HG03108 (cell line): ENCODE results near the gene PTPRN2.

Source experiments
- ATAC-seq: cut with Tn5 transposase; IDR thresholded peaks from one replicate; pipeline ENCODE4 v1.9.1; 2021; ENCODE audit warnings: moderate library complexity; ENCODE audit not compliant: unreplicated experiment

PTPRN2 gene

DNA sequence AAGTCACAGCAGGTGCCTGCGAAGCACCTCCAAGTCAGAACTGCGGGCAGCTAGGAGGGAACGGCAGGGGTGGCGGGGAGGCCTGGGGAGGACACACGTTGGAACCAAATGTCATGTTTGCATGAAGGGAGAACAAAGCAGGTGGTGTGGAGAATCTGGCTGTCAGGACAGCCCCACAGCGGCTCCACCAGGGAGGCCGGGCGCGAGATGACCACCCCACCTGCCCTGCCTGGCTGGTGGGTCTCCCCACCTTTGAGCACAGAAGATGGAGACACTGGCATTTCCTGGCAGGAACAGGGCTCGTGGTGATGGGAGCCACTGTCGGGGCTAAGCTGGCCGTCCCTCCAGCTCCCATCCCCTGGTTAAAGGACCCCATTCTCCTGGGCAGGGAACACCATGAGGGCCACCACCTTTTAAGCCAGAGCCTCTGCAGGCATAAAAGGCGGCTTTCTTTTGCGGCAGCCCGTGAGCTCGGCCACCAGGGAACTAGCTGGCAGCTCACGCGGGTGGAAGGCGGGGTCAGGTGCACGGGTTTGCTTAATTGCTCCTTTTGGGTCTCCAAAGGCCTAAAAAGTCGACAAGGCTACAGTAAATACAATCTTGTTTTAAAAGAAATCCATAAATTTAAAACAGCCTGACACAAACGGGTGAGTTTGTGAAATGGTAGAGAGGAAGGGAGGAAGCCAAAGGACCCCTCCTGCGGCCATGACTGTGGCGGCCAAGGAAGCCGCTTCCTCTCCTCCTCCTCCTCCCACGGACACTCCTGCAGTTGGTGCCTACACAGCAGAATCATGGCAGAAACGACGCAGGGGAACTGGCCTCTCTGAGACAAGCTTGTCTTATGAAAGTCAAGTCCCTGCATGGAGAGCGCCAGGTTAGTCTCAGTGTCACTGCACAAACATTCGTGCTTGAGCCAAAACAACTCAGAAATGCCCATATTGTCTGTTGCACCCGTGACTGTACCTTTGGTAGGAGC, 1037.0 kb downstream of the PTPRN2 start:
- ATAC-seq = no peak

DNA sequence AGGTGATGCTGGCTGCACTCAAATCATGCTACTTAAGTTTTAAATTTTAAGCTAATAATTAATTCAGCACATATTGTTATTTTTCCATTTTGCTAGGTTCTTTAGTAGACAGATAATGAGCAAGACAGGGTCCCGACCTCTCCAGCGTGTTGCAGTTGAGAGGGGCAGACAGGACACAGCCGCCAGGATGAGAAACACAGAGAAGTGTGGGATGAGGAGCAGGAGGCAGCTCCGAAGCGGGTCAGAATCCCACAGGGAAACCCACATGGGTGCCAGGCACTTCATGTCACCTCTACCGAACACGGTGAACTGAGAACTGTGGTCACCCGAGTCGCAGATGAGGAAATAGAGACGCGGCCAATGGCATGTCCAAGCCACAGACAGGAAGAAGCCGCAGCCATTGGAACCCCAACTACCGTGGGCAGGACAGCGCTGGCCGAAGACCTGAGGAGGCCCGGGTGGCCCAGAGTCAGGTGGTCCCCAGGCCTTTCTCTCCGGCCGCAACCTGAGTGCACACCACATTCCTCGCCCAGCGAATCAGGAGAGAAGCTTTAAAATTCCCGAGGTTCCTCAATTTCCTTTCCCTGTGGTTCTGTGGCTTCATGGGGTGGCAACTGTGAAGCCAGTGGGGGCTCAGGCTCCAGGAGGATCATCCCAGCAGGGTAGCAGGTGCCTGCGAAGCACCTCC, 1037.9 kb downstream of the PTPRN2 start:
- no peak for ATAC-seq

DNA sequence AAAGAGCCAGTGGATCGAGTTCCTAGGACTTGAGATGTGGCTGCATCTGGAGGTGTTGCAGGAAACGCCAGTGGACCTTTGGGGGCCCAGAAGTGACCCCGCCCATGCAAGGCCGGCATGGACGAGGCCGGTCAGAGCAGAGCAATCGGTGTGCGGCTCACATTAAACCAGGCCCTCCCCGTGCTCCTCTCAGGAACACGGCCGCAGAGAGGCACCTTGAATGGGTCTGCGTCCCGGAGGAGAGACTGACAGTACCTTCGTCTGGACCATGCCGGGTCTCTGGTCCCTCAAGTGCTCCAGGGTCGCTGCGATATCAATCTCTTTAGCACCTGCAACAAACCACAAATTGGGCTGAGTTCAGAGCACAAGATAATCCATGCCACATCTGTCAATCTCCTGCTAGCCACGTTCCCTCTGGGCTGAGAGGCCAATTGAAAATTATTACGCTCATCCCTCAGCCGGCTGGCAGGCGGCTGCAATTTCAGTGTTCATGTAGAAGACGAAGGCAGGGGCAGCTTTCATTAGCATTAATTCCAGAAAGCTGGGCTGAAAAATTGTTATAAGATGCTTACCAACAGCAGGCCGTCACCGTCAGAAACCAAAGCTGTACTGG, 1038.8 kb downstream of the PTPRN2 start:
- no peak for ATAC-seq

DNA sequence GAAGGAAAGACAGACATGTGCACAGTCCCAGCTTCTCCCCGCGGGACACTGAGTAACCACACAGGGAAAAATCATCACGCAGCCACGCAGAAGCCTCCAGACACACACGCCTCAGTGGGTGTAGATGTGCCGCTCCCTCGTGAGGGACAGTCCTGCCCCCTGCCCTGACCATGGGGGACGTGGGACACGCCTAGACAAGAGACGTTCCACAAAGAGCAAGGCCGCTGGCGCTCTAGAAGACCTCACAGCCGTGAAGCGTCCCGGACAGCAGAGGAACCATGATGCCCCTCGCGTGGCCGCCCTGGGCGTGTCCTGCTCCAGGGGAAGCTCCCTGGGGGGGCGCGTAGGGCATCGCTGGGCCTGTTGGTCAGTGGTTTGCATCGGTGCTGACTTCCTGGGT, 1040.0 kb downstream of the PTPRN2 start:
- no peak for ATAC-seq

DNA sequence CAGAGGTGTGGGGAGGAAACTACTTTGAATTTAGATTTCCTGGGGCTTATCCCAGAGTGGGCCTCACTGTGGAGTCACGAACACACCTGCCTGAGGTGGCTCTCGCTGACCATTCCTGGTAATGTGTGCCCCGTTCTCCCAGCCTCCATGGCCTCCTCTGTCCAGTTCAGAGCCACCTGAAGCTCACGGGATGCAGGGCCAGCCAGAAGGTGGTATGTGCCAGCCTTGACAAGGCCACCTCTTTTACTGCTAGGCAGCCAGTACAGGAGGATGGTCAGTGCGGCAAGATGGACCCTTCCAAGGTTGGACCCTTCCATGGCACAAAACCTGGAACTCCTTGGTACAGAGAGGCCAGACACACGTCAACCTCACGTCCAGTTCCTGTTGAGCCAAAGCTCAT, 1040.5 kb downstream of the PTPRN2 start:
- ATAC-seq = no peak

DNA sequence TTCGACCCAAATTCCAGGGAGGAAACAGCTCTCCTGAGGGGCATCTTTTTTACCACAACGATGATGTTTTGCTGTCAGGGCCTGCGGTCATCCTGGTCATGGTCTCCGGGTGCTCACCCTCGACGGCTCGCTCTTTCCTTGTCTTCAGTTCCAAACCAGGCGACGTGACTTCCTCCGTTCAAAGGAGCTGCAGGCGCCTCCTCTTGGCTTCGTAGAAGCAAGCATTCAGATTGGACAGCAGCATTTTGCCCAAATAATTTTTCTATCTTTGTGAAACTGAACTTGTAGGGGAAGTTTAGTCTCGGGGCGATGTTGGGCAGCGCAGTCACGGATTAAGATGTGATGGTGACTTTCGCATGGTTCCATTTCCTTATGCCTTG, 1042.0 kb downstream of the PTPRN2 start:
- no peak for ATAC-seq

DNA sequence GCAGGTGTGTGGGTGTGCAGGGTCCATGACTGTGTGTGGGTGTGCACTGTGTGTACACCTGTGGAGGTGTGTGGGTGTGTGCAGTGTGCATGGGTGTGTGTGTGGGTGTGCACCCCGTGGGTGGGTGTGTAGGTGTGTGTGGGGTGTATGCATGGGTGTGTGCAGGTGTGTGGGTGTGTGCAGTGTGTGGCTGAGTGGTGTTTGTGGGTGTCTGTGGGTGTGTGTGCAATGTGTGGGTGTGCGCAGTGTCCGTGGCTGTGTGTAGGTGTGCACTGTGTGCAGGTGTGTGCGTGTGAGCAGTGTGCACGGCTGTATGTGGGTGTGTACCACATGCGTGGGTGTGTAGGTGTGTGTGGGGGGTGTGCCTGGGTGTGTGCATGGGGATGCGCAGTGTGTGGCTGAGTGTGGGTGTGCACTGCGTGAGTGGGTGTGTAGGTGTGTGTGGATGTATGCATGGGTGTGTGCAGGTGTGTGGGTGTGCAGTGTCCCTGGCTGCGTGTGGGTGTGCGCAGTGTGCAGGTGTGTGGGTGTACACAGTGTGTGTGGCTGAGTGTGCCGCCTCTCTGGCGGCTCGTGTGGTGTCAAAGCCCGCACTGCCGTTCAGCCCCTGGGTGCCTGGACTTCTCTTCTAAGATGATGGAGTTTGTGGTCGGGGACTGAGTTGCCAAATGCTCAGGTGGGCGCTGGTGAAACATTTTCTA, 1042.5 kb downstream of the PTPRN2 start:
- no peak for ATAC-seq

DNA sequence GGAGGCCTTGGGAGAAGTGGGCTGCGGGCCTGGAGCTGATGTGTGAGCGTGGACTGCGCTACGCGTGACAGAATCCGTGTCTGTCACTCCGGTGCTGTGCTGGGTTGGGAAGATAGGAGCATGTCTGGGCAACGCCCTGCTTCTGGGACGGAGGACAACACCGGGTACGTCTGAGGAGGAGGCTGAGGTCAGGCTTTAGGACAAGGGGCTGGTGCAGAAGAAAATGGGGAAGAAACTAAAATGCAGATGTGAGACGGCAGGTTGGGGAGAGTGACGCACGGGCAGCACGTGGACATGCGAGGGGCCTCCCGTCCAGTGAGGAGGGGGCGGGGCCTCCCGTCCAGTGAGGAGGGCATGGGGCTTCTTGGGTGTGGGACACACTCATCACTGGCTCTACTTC, 1043.4 kb downstream of the PTPRN2 start:
- no peak for ATAC-seq

DNA sequence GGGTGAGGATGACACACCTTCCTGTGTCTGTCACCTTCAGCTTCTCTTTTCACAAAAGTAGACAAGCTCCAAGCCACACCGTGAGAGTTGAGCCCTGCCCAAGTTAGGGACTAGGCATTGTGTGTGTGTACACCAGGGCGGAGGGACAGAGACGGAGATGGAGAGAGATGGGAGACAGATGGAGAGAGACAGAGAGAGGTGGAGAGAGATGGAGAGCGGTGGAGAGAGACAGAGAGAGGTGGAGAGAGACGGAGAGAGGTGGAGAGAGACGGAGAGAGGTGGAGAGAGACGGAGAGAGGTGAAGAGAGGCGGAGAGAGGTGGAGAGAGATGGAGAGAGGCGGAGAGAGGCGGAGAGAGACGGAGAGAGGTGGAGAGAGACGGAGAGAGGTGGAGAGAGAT, 1043.8 kb downstream of the PTPRN2 start:
- no peak for ATAC-seq

DNA sequence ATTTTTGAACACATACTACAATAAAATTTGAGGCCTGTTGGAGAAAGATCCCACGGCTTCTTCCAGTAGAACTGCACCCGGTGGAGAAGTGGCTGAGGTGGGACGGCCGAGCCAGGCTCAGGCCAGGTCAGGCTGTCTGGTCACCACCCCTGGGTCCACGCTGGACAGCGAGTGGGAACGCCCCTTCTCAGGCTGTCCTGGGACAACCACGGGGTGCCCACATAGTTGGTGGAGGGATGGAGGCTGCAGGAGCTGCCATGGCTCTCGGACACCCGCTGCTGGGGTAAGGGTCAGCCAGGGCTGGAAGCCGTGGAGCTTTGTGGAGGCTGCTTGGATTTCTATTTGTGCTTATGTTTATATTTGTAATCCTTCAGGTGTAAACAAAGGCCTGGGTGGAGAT, 1044.3 kb downstream of the PTPRN2 start:
- ATAC-seq = no peak

DNA sequence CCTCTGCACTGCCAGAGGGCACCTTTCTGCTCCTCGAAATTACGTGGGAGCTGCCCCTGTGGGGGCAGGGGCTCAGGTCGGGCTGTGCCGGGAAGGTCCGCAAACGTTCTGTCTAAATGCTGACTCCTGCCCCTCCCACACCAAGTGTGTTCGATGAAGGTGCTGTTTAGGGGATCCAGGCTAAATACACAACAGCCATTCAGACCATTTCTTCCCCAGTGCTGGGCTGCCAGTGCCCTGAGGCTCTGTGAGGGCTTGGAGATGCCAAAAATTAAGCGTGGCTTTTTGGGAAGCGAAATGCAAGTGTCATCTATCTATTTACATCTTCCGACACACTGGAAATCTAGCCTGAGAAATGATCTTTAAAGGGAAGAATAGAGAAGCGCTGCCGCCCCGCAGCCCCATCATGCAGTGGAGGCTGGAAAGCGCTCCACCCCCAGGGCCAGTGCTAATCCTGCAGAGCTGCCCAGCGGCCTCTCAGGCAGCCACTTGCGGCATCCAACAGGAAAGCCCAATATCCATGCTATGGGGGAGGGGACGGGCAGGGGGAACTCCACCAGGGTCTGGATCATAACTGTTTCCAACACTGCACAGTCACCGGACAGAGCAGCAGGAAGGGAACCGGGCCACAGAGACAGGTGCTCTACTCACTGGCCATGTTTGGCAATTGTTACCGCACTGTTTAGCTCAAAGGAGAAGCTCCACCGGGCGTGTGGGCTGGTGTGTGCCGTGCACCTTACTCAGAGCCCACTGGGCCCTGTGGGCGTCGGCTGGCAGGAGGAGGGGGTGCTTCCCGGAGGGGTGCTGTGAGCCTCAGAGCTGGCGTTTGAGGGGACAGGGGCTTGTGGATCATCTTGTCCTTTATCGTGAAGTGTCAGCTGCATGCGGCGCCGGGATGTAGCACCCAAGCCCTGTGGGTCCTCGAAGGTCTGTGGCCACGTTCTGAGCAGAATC, 1045.3 kb downstream of the PTPRN2 start:
- no peak for ATAC-seq

DNA sequence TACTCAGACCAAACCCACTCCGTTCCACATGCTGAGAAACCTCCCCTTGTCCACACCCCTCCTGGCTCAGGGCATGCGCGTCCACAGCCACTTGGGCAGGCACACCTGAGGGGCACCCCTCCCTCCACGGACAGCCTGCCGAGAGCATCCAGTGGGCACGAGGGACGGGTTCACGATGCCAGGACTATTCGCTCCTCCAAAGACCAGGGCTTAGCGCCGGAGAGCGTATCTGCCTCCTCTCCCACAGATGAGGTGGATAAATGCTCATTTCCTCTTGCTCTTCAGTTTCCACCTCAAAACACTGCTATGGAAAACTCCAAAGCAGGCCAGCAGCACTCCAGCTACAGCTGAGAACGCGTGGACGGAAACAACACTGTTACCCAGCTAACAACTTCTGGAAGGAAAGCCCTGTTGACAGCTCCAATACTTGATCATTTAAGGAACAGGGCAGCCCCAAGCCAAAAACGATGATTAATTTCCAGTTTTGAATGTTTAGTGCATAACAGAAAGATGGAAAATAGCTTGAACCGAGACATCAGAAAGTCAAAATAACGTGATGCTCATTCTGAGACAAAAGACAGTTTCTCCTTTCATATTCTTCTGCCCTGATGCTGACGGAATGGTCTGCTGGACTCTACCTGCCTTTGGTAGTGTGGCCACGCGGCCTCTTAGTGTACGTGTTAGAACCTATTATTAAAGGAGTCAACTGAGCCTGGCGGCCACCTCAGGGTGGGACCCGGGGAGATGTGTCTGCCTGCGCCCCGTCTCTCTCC, 1046.1 kb downstream of the PTPRN2 start:
- ATAC-seq = no peak

DNA sequence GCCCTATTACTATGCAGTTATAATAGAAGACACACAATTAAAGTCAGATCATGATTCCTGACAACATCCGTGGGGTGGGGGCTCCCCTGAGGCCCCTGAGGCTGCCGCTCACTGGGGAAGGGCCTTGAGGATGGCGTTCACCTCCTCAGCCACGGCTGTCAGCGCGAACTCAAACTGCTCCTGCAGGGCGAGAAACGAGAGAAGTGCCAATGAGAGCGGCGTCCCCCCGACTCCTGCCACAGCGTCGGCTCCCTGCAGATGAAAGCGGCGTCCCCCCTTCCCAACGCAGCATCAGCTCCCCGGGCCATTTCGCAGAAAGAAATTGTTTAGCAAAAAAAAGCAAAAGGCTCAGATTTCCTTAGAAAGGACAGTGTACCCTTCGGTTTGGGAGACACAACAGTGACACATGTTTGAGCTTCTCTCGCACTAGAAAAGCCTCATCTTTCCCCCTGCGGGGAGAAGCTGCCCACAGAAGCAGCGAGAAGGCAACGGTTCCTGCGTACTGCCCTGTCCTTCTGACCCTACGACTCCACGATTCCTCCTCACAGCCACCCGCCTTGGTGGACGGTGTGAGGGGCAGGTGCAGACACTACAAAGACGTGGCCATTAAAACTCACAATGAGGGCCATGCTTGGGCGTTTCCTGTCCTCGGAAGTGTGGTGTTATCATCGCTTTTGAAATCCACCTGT, 1046.9 kb downstream of the PTPRN2 start:
- no peak for ATAC-seq

DNA sequence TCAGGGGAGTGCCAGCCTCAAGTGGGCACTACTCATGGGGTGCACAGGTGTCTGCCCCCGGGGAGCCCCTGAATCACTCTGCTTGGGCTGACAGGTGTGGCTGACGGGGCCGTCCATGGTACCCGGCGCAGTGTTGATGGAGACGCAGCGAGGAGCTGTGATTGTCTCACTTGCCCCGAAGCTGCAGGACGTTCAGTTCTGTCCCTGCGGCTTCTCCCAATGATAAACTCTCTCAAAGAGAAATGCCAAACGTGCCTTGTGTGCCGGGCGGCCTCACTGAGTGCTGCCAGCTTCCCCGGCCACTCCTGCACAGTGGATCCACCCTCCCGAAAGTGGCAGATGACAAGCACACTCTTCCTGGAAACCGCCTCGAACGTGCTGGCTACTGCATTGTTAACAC, 1047.6 kb downstream of the PTPRN2 start:
- no peak for ATAC-seq

DNA sequence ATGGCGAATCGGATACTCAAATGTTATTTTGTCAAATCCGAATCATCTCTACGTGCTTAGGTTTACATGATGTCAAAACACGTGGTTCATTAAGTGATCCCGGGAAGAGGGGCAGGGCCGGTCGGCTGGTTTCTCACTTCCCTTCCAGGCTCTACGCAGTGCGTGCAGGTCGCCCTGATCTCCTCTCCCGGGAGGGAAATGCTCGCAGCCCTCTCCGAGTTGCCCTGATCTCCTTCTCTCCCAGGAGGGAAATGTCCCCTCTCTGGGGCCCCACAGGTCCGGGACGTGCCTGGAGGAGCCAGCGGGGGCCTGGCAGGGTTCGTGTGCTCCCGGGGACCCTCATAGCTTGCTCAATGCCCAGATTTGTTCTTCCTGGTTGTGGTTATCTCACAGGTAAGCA, 1048.1 kb downstream of the PTPRN2 start:
- no peak for ATAC-seq

DNA sequence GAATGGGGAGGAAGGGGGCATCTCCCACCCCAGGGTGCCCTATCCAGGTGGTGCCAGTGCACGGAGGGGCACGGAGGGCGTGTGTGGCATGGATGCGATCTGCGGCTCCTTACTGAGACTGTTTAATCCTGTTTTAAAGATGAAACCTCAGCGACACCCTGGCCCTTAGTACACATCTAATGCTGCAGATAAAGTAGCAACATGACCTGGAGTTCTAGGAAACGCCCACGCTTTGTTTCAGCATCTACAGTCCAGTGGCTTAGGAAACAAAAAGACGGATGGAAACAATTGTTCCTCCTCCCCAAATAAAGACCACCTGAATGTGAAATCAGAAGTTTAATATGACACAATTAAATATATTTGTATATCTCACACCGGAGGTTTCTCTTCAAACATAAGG, 1048.9 kb downstream of the PTPRN2 start:
- ATAC-seq = no peak

DNA sequence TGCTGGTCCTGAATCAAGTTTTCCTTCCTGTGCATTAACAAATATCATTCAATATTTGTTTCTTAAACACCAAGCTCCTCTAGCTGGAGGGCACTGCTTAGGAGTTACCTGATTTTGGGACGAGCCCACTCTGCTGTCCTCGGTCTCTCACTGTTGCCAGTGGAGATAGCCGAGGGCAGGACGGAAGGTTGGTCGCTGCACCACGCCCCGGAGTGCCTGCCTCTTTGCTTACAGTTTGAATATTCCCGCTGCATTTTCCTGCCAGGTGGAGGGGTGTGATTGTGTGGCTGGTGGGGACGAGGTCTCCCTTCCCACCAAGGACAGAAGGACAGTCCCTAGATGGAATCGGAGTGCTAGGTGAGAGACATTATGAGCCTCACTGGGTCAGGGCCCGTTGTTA, 1049.3 kb downstream of the PTPRN2 start:
- ATAC-seq = no peak

DNA sequence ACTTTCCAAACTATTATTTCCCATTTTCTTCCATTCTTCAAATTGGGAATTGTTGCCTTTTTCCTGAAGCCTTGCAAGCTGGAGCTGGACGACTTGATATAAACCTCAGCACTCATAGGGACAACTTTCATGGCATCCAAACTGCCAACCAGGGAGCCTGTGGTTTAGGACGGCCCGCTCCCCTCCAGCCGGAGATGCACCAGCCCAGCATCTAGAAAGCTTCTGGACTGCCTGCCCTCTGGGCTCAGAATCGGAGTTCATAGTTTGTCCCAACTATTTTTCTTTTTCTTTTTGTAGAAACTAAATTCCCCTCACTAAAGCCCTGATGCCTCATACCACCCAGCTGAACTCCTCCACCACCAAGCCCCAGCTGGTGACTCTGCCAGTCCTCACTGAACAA, 1050.6 kb downstream of the PTPRN2 start:
- ATAC-seq = no peak

DNA sequence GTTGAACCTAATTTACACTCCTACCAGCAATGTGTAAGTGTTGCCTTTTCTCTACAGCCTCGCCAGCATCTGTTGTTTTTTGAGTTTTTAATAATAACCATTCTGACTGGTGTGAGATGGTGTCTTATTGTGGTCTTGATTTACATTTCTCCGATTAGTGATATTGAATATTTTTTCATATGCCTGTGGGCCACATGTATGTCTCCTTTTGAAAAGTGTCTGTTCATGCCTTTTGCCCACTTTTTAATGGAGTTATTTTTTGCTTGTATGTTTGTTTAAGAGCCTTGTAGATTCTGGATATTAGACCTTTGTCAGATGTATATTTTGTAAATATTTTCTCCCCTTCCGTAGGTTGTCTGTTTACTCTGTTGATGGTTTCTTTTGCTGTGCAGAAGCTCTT, 1055.6 kb downstream of the PTPRN2 start:
- no peak for ATAC-seq
